SK-N-SH (cell line): Measurements from ENCODE around the gene ZG16. TPM values are rescaled to one million over a fixed set of nuclear protein-coding genes. Genes with fewer than 3 reads are reported as not detected.

Source experiments
- CTCF ChIA-PET: fragments of 300-600, 350-600 bp; formaldehyde crosslinking; extraction: SDS; loops from one replicate; lab custom pipeline; 2021; lab: Yijun Ruan, JAX
- POLR2A ChIA-PET: fragments of 350-600 bp; sonication (Branson Sonifier 250); formaldehyde crosslinking; extraction: SDS; loops from one replicate; lab custom pipeline; 2020; ENCODE audit warnings: antibody characterized with exemption, inconsistent platforms; lab: Yijun Ruan, JAX
- DNase-seq: peaks from one replicate; pipeline ENCODE4 v3.0.0; 2012
- H2AFZ ChIP-seq: fragments of 200-600 bp; sonication (generic); 2 replicates; pipeline ENCODE4 v1.8.1; 2016; ENCODE audit warnings: antibody characterized with exemption, mild to moderate bottlenecking, low read depth
- H3F3A ChIP-seq: fragments of 200-600 bp; sonication (generic); replicated peaks from 2 replicates; pipeline ENCODE3; 2016; ENCODE audit warnings: antibody characterized with exemption, mild to moderate bottlenecking; ENCODE audit not compliant: insufficient read depth
- H3K27ac ChIP-seq, 2 experiments: fragments of 200-500 bp in 1 of 2; fragments of 200-600 bp in 1 of 2; sonication (Bioruptor generic) in 1 of 2; sonication (generic), shearing (Covaris generic) in 1 of 2; 2 replicates each; pipeline versions ENCODE4 v1.5.1 to v1.6.1; 2014 to 2016; ENCODE audit warnings: low read depth in 2 of 2, inconsistent platforms in 1 of 2, low read length in 1 of 2, mild to moderate bottlenecking in 1 of 2, mixed read lengths in 1 of 2
- H3K27me3 ChIP-seq: fragments of 200-600 bp; sonication (generic), shearing (Covaris generic); 2 replicates; pipeline ENCODE4 v1.6.1; 2016; ENCODE audit warnings: mixed run types; ENCODE audit not compliant: insufficient read depth
- H3K36me3 ChIP-seq, 2 experiments: fragments of 200-500 bp in 1 of 2; fragments of 200-600 bp in 1 of 2; sonication (Bioruptor generic) in 1 of 2; sonication (generic) in 1 of 2; replicated peaks in 1 of 2; 2 replicates each; pipeline versions ENCODE3 to v1.5.1; 2014 to 2016; ENCODE audit warnings: low read length in 1 of 2, mild to moderate bottlenecking in 1 of 2; ENCODE audit not compliant: insufficient read depth in 2 of 2, control insufficient read depth in 1 of 2
- H3K4me1 ChIP-seq, 2 experiments: fragments of 200-500 bp in 1 of 2; fragments of 200-600 bp in 1 of 2; sonication (Bioruptor generic) in 1 of 2; sonication (generic), shearing (Covaris generic) in 1 of 2; 2 replicates each; pipeline versions ENCODE4 v1.5.1 to v1.6.1; 2014 to 2016; ENCODE audit warnings: low read depth in 1 of 2, low read length in 1 of 2, mixed run types in 1 of 2; ENCODE audit not compliant: insufficient read depth in 2 of 2, control insufficient read depth in 1 of 2
- H3K4me2 ChIP-seq: fragments of 200-600 bp; sonication (generic), shearing (Covaris generic); 2 replicates; pipeline ENCODE4 v1.6.1; 2017; ENCODE audit warnings: mixed run types
- H3K4me3 ChIP-seq, 2 experiments: fragments of 200-500 bp in 1 of 2; fragments of 200-600 bp in 1 of 2; sonication (Bioruptor generic) in 1 of 2; sonication (generic), shearing (Covaris generic) in 1 of 2; 2 replicates each; pipeline versions ENCODE4 v1.5.1 to v1.8.1; 2014 to 2016; ENCODE audit warnings: low read depth in 2 of 2, inconsistent platforms in 1 of 2, low read length in 1 of 2, mild to moderate bottlenecking in 1 of 2, mixed read lengths in 1 of 2, moderate library complexity in 1 of 2
- H3K79me2 ChIP-seq: fragments of 200-600 bp; sonication (generic); 2 replicates; pipeline ENCODE4 v1.8.1; 2017; ENCODE audit warnings: mild to moderate bottlenecking; ENCODE audit not compliant: insufficient read depth
- H3K9ac ChIP-seq: fragments of 200-600 bp; sonication (generic); 2 replicates; pipeline ENCODE4 v1.6.1; 2017; ENCODE audit warnings: mixed run types
- H3K9me2 ChIP-seq: fragments of 200-600 bp; sonication (generic); 2 replicates; pipeline ENCODE4 v1.6.1; 2017; ENCODE audit warnings: mixed run types
- H3K9me3 ChIP-seq: fragments of 200-600 bp; sonication (generic); 2 replicates; pipeline ENCODE4 v1.6.1; 2017; ENCODE audit warnings: mixed run types, mild to moderate bottlenecking, moderate library complexity
- H4K20me1 ChIP-seq: fragments of 200-600 bp; sonication (generic); 2 replicates; pipeline ENCODE4 v1.6.1; 2017; ENCODE audit warnings: mild to moderate bottlenecking, mixed run types; ENCODE audit not compliant: insufficient read depth
- CHD2 ChIP-seq: fragments of 150-350 bp; IDR thresholded peaks from 2 replicates; pipeline ENCODE4 v1.6.1; 2018; ENCODE audit warnings: low read length; ENCODE audit not compliant: partially characterized antibody
- EP300 ChIP-seq, 2 experiments: IDR thresholded peaks; 2 replicates each; pipeline versions ENCODE4 v1.4.0 to v1.6.1; 2012; ENCODE audit warnings: borderline replicate concordance in 1 of 2, low read depth in 1 of 2, low read length in 1 of 2
- FOSL2 ChIP-seq: IDR thresholded peaks from 2 replicates; pipeline ENCODE4 v1.4.0; 2012; ENCODE audit warnings: low read depth, mild to moderate bottlenecking, moderate library complexity, borderline replicate concordance
- GABPA ChIP-seq: IDR thresholded peaks from 2 replicates; pipeline ENCODE4 v1.4.0; 2012; ENCODE audit warnings: low read depth, mild to moderate bottlenecking
- NFIC ChIP-seq: IDR thresholded peaks from 2 replicates; pipeline ENCODE4 v1.4.0; 2012; ENCODE audit warnings: borderline replicate concordance
- NRF1 ChIP-seq: IDR thresholded peaks from 2 replicates; pipeline ENCODE4 v1.6.1; 2012; ENCODE audit warnings: low read depth, mild to moderate bottlenecking, low read length
- POLR2AphosphoS5 ChIP-seq: IDR thresholded peaks from 2 replicates; pipeline ENCODE4 v1.6.1; 2012; ENCODE audit warnings: low read depth, low read length
- RCOR1 ChIP-seq: fragments of 150-350 bp; IDR thresholded peaks from 2 replicates; pipeline ENCODE4 v1.6.1; 2017; ENCODE audit warnings: antibody characterized with exemption, low read length
- SMC3 ChIP-seq: IDR thresholded peaks from 2 replicates; pipeline ENCODE4 v1.6.1; 2012; ENCODE audit warnings: low read depth, low read length, improper control_type of control experiment
- TAF1 ChIP-seq: IDR thresholded peaks from 2 replicates; pipeline ENCODE4 v1.6.1; 2012; ENCODE audit warnings: low read depth, mild to moderate bottlenecking, low read length, moderate library complexity, borderline replicate concordance
- TCF12 ChIP-seq: IDR thresholded peaks from 2 replicates; pipeline ENCODE4 v1.4.0; 2012
- WGBS: methylation state at CpG from one replicate; pipeline ENCODE4 v1.1.6; 2017; ENCODE audit warnings: low lambda C conversion rate; 5-methylcytosine and 5-hydroxymethylcytosine counted together
- polyA plus RNA-seq, 3 experiments: library from polyadenylated mRNA; depleted of rRNA; stranded (reverse); fragments of >200 nt; gene quantifications; 2 replicates each; pipeline ENCODE4 v1.2.3, GENCODE V29; 2012
- TF ChIP-seq, protein P1 (sequence below): fragments of 200-600 bp; sonication (generic); IDR thresholded peaks from 2 replicates; pipeline ENCODE4 v1.6.1; 2017; ENCODE audit warnings: antibody characterized with exemption, mild to moderate bottlenecking, moderate library complexity
- TF ChIP-seq, protein P2 (sequence below): fragments of 150-350 bp; IDR thresholded peaks from 2 replicates; pipeline ENCODE4 v1.6.1; 2017; ENCODE audit warnings: antibody characterized with exemption, low read length, low read depth, borderline replicate concordance
- TF ChIP-seq, protein P3 (sequence below): IDR thresholded peaks from 2 replicates; pipeline ENCODE4 v1.4.0; 2012; ENCODE audit warnings: low read depth, borderline replicate concordance
- TF ChIP-seq, protein P4 (sequence below): IDR thresholded peaks from 2 replicates; pipeline ENCODE4; 2012
- TF ChIP-seq, protein P5 (sequence below): IDR thresholded peaks from 2 replicates; pipeline ENCODE4 v1.6.1; 2012; ENCODE audit warnings: mild to moderate bottlenecking, low read depth, low read length, moderate library complexity
- TF ChIP-seq, protein P6 (sequence below): IDR thresholded peaks from 2 replicates; pipeline ENCODE4 v1.4.0; 2012; ENCODE audit warnings: low read depth, borderline replicate concordance

The ZG16 gene
- polyA plus RNA-seq, 1 of the 3 experiments (the other 2 are of a cell fraction): not detected

DNA sequence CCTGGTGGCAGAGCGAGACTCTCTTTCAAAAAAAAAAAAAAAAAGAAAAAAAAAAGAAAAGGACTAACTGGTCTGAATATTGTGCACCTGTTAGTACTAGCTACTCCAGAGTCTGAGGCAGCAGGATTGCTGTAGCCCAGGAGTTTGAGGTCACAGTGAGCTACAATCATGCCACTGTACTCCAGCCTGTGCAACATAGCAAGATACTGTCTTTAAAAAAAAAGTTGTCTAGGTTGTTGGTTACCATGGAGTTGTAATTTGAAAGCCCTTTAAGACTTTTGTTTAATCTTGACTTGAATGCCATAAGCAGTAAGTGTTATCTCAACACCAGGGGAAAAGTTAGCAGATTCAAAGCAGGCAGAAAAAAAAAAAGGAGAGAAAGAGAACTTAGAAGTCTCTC is 21.4 kb upstream of the ZG16 start:
- WGBS: 73% methylated on average over 1 of the region's 1 CpG
- CTCF ChIA-PET: interaction anchor here (1.2 kb wide), 1 partner anchor 56 kb away, joined by 3 read pairs; no protein-coding TSS in a partner anchor

More for the DNA sequence above, 21.4 kb upstream of the ZG16 start:
- DNase-seq: no peak
- Histone ChIP-seq H3K27ac (no peak overlapping the region), H3F3A (no peaks in the 10 kb centered on the region), H3K9me2 (no peaks in the 10 kb centered on the region), H2AFZ (no peak overlapping the region), H3K4me1 (no peaks in the 10 kb centered on the region), H3K9me3 (no peaks in the 10 kb centered on the region), H3K4me3 (no peak overlapping the region), H3K79me2 (no peaks in the 10 kb centered on the region), H3K4me2 (no peak overlapping the region), H3K36me3 (no peaks in the 10 kb centered on the region), H4K20me1 (no peaks in the 10 kb centered on the region), H3K27me3 (no peaks in the 10 kb centered on the region), H3K9ac (no peak overlapping the region)
- TF ChIP-seq POLR2AphosphoS5 (no peak), CHD2 (no peak), TAF1 (no peak), NFIC (no peak), EP300 (IDR thresholded peaks at IDR 0.05; ENCODE audit: borderline replicate concordance in 1 of 2, low read depth in 1 of 2, low read length in 1 of 2) (no peak), RCOR1 (no peak), TCF12 (no peak), NRF1 (no peak), SMC3 (no peak), FOSL2 (no peak), GABPA (no peak)
- TF ChIP-seq, protein P1, sequence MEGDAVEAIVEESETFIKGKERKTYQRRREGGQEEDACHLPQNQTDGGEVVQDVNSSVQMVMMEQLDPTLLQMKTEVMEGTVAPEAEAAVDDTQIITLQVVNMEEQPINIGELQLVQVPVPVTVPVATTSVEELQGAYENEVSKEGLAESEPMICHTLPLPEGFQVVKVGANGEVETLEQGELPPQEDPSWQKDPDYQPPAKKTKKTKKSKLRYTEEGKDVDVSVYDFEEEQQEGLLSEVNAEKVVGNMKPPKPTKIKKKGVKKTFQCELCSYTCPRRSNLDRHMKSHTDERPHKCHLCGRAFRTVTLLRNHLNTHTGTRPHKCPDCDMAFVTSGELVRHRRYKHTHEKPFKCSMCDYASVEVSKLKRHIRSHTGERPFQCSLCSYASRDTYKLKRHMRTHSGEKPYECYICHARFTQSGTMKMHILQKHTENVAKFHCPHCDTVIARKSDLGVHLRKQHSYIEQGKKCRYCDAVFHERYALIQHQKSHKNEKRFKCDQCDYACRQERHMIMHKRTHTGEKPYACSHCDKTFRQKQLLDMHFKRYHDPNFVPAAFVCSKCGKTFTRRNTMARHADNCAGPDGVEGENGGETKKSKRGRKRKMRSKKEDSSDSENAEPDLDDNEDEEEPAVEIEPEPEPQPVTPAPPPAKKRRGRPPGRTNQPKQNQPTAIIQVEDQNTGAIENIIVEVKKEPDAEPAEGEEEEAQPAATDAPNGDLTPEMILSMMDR: no peak
- TF ChIP-seq, protein P2, sequence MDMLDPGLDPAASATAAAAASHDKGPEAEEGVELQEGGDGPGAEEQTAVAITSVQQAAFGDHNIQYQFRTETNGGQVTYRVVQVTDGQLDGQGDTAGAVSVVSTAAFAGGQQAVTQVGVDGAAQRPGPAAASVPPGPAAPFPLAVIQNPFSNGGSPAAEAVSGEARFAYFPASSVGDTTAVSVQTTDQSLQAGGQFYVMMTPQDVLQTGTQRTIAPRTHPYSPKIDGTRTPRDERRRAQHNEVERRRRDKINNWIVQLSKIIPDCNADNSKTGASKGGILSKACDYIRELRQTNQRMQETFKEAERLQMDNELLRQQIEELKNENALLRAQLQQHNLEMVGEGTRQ: no peak
- TF ChIP-seq, protein P3, sequence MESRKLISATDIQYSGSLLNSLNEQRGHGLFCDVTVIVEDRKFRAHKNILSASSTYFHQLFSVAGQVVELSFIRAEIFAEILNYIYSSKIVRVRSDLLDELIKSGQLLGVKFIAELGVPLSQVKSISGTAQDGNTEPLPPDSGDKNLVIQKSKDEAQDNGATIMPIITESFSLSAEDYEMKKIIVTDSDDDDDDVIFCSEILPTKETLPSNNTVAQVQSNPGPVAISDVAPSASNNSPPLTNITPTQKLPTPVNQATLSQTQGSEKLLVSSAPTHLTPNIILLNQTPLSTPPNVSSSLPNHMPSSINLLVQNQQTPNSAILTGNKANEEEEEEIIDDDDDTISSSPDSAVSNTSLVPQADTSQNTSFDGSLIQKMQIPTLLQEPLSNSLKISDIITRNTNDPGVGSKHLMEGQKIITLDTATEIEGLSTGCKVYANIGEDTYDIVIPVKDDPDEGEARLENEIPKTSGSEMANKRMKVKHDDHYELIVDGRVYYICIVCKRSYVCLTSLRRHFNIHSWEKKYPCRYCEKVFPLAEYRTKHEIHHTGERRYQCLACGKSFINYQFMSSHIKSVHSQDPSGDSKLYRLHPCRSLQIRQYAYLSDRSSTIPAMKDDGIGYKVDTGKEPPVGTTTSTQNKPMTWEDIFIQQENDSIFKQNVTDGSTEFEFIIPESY: no peak
- TF ChIP-seq, protein P4, sequence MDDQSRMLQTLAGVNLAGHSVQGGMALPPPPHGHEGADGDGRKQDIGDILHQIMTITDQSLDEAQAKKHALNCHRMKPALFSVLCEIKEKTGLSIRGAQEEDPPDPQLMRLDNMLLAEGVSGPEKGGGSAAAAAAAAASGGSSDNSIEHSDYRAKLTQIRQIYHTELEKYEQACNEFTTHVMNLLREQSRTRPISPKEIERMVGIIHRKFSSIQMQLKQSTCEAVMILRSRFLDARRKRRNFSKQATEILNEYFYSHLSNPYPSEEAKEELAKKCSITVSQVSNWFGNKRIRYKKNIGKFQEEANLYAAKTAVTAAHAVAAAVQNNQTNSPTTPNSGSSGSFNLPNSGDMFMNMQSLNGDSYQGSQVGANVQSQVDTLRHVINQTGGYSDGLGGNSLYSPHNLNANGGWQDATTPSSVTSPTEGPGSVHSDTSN: no peak
- TF ChIP-seq, protein P5, sequence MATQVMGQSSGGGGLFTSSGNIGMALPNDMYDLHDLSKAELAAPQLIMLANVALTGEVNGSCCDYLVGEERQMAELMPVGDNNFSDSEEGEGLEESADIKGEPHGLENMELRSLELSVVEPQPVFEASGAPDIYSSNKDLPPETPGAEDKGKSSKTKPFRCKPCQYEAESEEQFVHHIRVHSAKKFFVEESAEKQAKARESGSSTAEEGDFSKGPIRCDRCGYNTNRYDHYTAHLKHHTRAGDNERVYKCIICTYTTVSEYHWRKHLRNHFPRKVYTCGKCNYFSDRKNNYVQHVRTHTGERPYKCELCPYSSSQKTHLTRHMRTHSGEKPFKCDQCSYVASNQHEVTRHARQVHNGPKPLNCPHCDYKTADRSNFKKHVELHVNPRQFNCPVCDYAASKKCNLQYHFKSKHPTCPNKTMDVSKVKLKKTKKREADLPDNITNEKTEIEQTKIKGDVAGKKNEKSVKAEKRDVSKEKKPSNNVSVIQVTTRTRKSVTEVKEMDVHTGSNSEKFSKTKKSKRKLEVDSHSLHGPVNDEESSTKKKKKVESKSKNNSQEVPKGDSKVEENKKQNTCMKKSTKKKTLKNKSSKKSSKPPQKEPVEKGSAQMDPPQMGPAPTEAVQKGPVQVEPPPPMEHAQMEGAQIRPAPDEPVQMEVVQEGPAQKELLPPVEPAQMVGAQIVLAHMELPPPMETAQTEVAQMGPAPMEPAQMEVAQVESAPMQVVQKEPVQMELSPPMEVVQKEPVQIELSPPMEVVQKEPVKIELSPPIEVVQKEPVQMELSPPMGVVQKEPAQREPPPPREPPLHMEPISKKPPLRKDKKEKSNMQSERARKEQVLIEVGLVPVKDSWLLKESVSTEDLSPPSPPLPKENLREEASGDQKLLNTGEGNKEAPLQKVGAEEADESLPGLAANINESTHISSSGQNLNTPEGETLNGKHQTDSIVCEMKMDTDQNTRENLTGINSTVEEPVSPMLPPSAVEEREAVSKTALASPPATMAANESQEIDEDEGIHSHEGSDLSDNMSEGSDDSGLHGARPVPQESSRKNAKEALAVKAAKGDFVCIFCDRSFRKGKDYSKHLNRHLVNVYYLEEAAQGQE: no peak
- TF ChIP-seq, protein P6, sequence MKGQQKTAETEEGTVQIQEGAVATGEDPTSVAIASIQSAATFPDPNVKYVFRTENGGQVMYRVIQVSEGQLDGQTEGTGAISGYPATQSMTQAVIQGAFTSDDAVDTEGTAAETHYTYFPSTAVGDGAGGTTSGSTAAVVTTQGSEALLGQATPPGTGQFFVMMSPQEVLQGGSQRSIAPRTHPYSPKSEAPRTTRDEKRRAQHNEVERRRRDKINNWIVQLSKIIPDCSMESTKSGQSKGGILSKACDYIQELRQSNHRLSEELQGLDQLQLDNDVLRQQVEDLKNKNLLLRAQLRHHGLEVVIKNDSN: no peak
- POLR2A ChIA-PET: interaction anchor here (0.6 kb wide), 1 partner anchor 77 kb away, joined by 6 read pairs; no protein-coding TSS in a partner anchor
